Ishikawa (cell line): ENCODE results near the gene MYMK.

Source experiments
- CEBPB ChIP-seq: IDR thresholded peaks from 2 replicates; pipeline ENCODE4 v1.6.1; 2012
- CREB1 ChIP-seq: IDR thresholded peaks from 2 replicates; pipeline ENCODE4 v1.6.1; 2012; ENCODE audit warnings: low read depth
- EP300 ChIP-seq: IDR thresholded peaks from 2 replicates; pipeline ENCODE4 v1.6.1; 2012; ENCODE audit warnings: borderline replicate concordance
- NFIC ChIP-seq: IDR thresholded peaks from 2 replicates; pipeline ENCODE4 v1.6.1; 2012
- RAD21 ChIP-seq: IDR thresholded peaks from 2 replicates; pipeline ENCODE4 v1.6.1; 2012; ENCODE audit warnings: low read depth
- TEAD4 ChIP-seq: IDR thresholded peaks from 2 replicates; pipeline ENCODE4 v1.6.1; 2012
- YY1 ChIP-seq: IDR thresholded peaks from 2 replicates; pipeline ENCODE4 v1.6.1; 2012; ENCODE audit warnings: low read depth
- TF ChIP-seq, protein P1 (sequence below): IDR thresholded peaks from 2 replicates; pipeline ENCODE4 v1.6.1; 2012

DNA sequence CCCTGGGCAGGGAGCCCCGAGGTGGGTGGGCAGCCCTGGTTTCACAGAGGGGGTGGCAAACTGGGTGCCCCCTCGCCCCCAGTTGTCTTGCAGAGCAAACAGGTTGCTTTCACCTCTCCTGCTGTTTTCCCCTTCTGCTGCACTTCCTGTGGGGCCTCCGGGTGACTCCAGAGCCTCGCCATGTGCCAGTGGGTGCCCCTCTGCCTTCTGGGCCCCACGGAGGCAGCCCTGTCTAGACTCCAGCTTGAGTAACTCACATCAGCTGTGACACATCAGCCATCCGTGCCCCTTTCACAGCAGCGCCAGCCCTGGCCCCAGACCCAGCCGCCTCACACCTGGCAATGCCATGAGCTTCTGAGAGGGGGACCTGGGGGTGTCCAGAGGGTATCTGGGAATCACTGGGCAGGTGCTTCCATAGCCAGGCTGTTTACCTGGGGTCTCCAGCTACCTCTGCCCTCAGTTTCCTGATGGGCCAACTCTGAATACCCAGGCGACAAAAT, 46.7 kb upstream of the MYMK start:
- no peak for TF ChIP-seq EP300
- no peak for TF ChIP-seq CEBPB
- TF ChIP-seq, protein P1, sequence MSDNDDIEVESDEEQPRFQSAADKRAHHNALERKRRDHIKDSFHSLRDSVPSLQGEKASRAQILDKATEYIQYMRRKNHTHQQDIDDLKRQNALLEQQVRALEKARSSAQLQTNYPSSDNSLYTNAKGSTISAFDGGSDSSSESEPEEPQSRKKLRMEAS = no peak
- TF ChIP-seq YY1 = no peak
- TF ChIP-seq NFIC = no peak
- no peak for TF ChIP-seq CREB1
- TF ChIP-seq RAD21 = no peak
- no peak for TF ChIP-seq TEAD4
